Measurements from ENCODE around the gene MYO1E. TPM values are rescaled to one million over a fixed set of nuclear protein-coding genes. Genes with fewer than 3 reads are reported as not detected.
"Not testable (repeated sequence)": the region's sequence is repeated elsewhere in the genome, so short reads cannot be mapped to it uniquely, and the experiment has no call there.

MYO1E gene
- total RNA-seq, 1 experiment from 2014 or later, result 83.6 TPM

DNA sequence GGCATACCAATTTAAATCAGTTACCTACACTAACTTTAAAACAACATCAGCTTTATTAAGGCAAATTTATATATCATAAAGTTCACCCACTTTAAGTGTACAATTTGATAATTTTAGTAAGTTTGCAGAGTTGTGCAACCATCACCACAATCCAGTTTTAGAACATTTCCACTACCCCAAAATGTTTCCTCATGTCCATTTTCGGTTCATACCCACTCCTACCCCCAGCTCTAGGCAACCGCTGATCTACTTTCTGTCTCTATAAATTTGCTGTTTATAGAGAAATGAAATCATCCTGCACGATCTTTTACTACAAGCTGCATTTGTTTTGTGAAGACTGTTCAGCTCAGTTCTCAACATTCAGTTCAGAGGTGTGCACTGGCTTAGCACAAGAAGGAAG lies 33.8 kb upstream of the MYO1E start (continued):
- no peak for TF ChIP-seq ATF1 (CRISPR knock-in tag; IDR thresholded peaks at IDR 0.05)
- TF ChIP-seq PRRX2 (CRISPR knock-in tag; IDR thresholded peaks at IDR 0.05), result no peak
- TF ChIP-seq SMAD4 (CRISPR knock-in tag; IDR thresholded peaks at IDR 0.05), result no peak
- TF ChIP-seq FOXP1 (CRISPR knock-in tag; IDR thresholded peaks at IDR 0.05; ENCODE audit: borderline replicate concordance), result no peak
- TF ChIP-seq NR2C2 (CRISPR knock-in tag; IDR thresholded peaks at IDR 0.05), result no peak
- TF ChIP-seq ZNF416 (CRISPR knock-in tag; IDR thresholded peaks at IDR 0.05), result no peak
- TF ChIP-seq, protein P1, sequence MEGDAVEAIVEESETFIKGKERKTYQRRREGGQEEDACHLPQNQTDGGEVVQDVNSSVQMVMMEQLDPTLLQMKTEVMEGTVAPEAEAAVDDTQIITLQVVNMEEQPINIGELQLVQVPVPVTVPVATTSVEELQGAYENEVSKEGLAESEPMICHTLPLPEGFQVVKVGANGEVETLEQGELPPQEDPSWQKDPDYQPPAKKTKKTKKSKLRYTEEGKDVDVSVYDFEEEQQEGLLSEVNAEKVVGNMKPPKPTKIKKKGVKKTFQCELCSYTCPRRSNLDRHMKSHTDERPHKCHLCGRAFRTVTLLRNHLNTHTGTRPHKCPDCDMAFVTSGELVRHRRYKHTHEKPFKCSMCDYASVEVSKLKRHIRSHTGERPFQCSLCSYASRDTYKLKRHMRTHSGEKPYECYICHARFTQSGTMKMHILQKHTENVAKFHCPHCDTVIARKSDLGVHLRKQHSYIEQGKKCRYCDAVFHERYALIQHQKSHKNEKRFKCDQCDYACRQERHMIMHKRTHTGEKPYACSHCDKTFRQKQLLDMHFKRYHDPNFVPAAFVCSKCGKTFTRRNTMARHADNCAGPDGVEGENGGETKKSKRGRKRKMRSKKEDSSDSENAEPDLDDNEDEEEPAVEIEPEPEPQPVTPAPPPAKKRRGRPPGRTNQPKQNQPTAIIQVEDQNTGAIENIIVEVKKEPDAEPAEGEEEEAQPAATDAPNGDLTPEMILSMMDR (IDR thresholded peaks at IDR 0.05), result no peak
- no peak for TF ChIP-seq NFYB (CRISPR knock-in tag; conservative IDR thresholded peaks at IDR 0.05; ENCODE audit: low read depth)

DNA sequence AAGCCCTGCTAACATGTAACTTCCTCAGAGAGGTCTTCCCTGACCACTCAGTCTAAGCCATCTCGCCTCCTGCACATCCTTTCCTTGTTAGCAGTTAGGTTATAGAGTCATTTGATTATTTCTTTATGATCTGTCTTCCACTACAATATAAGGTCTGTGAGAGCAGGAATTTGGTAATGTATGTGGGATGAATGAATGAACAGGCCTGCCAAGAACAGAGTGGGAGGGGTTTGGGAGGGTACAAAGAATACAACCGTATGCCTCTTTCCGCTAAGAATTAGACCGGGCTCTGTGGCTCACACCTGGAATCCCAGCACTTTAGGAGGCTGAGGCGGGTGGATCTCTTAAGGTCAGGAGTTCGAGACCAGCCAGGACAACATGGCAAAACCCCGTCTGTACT lies 32.4 kb upstream of the MYO1E start:
- DNase-seq (ENCODE audit: low spot score), result no peak
- Mint-ChIP-seq H3K4me3 (no peak overlapping the region), H3K27ac (no peak overlapping the region), H3K4me1 (peaks cover 33% of the 10 kb centered on the region), H3K36me3 (no peaks in the 10 kb centered on the region), H3K27me3 (ENCODE audit: low read depth) (peaks cover 70% of the 10 kb centered on the region), H3K9me3 (no peaks in the 10 kb centered on the region)
- ChIA-PET POLR2A (no interaction called here), CTCF (no interaction called here)
- no peak for ATAC-seq
- TF ChIP-seq CBFB (CRISPR knock-in tag; IDR thresholded peaks at IDR 0.05; ENCODE audit: low read depth), result no peak

DNA sequence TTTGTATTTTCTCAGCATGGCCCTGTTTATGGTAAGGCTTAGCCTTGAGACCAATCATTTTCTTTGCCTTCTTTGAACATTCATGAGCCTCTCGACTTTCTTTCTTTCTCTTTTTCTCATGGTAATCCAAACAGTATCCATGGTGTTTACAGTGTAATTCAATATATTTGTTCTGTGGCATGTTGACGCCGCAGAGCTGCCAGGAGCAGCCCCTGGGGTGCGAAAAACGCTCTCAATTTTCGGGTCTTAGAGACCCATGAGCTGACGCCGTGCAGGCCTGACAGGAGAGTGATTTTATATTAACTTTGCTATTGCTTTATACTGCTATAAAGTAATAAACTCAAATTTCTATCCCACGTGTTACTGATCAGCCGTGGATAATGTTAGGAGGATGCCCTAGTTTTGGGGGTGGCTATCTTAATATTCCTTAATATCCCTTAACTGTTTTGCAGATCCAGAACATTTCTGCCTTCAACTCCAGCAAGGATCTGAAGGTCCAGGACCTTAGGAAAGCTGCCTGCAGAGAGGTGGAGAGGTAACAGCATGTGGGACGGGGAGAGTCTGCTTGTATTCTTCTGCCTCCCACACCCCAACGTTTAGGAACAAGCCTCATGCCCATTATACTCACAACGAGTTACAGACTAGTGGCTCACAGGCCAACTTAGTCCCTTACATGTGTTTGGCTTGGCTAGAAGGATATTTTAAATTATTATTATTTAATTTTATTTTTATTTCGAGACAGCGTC lies 29.3 kb upstream of the MYO1E start:
- no peaks in the 10 kb centered on the region for H3K9me3 Mint-ChIP-seq
- ChIA-PET CTCF (interaction anchor here (1.3 to 2.0 kb wide), 2 partner anchors 127 to 155 kb away, joined by 5 to 14 read pairs; no protein-coding TSS in a partner anchor), POLR2A (interaction anchor here (0.7 to 1.0 kb wide), 2 partner anchors 29 to 254 kb away, joined by 4 to 5 read pairs; partner anchors contain the start of gene MYO1E)
- no peaks in the 10 kb centered on the region for H3K36me3 Mint-ChIP-seq
- H3K27me3 Mint-ChIP-seq (ENCODE audit: low read depth), result peaks cover 88% of the 10 kb centered on the region
- ATAC-seq, result peak; percentile 72
- peaks cover 42% of the 10 kb centered on the region for H3K4me1 Mint-ChIP-seq
- no peak overlapping the region for H3K27ac Mint-ChIP-seq
- H3K4me3 Mint-ChIP-seq, result 0 out of 2 replicates have a peak overlapping the region, but pooled peaks have one; percentile 26
- DNase-seq (ENCODE audit: low spot score), result no peak
- no peak for TF ChIP-seq FOXP1 (CRISPR knock-in tag; IDR thresholded peaks at IDR 0.05; ENCODE audit: borderline replicate concordance)
- TF ChIP-seq, protein P2, sequence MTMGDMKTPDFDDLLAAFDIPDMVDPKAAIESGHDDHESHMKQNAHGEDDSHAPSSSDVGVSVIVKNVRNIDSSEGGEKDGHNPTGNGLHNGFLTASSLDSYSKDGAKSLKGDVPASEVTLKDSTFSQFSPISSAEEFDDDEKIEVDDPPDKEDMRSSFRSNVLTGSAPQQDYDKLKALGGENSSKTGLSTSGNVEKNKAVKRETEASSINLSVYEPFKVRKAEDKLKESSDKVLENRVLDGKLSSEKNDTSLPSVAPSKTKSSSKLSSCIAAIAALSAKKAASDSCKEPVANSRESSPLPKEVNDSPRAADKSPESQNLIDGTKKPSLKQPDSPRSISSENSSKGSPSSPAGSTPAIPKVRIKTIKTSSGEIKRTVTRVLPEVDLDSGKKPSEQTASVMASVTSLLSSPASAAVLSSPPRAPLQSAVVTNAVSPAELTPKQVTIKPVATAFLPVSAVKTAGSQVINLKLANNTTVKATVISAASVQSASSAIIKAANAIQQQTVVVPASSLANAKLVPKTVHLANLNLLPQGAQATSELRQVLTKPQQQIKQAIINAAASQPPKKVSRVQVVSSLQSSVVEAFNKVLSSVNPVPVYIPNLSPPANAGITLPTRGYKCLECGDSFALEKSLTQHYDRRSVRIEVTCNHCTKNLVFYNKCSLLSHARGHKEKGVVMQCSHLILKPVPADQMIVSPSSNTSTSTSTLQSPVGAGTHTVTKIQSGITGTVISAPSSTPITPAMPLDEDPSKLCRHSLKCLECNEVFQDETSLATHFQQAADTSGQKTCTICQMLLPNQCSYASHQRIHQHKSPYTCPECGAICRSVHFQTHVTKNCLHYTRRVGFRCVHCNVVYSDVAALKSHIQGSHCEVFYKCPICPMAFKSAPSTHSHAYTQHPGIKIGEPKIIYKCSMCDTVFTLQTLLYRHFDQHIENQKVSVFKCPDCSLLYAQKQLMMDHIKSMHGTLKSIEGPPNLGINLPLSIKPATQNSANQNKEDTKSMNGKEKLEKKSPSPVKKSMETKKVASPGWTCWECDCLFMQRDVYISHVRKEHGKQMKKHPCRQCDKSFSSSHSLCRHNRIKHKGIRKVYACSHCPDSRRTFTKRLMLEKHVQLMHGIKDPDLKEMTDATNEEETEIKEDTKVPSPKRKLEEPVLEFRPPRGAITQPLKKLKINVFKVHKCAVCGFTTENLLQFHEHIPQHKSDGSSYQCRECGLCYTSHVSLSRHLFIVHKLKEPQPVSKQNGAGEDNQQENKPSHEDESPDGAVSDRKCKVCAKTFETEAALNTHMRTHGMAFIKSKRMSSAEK (CRISPR knock-in tag; IDR thresholded peaks at IDR 0.05; ENCODE audit: borderline replicate concordance), result no peak

DNA sequence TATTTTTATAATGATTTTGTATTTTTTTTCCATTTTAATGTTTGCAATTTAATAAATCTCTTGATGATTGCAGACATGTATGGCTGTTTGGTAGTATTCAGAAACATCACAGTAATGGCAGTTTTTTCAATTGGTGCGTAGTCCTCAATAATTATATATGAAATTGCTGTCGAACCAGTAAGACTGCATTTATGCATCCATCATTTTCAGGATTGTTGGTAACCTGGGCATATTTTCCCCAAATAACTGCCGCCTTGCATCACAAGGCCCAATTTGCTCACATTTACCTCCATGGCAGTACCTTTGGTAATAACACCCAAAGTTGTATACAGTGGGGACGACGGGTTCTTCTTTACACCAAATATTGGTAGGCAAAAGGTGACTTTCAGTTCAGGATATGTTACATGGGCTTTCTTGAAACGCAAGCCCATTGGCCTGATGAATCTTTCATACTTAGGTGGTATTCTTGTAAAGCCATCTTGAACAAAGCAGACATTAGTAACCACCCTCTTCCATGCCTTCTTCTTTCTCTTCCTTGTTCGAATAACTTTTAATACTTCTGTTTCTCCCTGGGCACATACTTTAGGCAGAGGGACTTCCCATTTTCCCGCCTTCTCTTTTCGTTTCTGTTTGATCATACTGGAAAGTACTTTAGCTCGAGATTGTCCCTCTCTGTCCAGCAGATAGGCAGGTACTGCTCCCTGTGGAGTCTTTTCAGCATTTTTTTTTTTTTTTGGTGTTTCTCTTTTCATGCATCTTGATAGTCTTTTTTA lies 28.6 kb upstream of the MYO1E start:
- not testable (repeated sequence) for H3K4me3 Mint-ChIP-seq; H3K36me3 Mint-ChIP-seq; ATAC-seq; DNase-seq (ENCODE audit: low spot score); H3K27ac Mint-ChIP-seq; H3K9me3 Mint-ChIP-seq
- POLR2A ChIA-PET, result interaction anchor here (0.7 to 1.0 kb wide), 2 partner anchors 28 to 253 kb away, joined by 4 to 5 read pairs; partner anchors contain the start of gene MYO1E
- peaks cover 42% of the 10 kb centered on the region for H3K4me1 Mint-ChIP-seq
- H3K27me3 Mint-ChIP-seq (ENCODE audit: low read depth), result peaks cover 87% of the 10 kb centered on the region
- CTCF ChIA-PET, result interaction anchor here (2.0 kb wide), 1 partner anchor 154 kb away, joined by 14 read pairs; no protein-coding TSS in a partner anchor
